HG03103 (cell line): ENCODE measurements around the gene MAP3K7.

Source experiments
- ATAC-seq: cut with Tn5 transposase; IDR thresholded peaks from one replicate; pipeline ENCODE4 v1.9.1; 2021; ENCODE audit warnings: low read depth; ENCODE audit not compliant: unreplicated experiment

The MAP3K7 gene

GRCh38 chr6:90533615-90534336 lies 53.1 kb downstream of the MAP3K7 start:
- no peak for ATAC-seq

- ATAC-seq = no peak
These were observed 56.0 kb downstream of the MAP3K7 start for GRCh38 chr6:90530882-90531281.

GRCh38 chr6:90525421-90525820 lies 61.5 kb downstream of the MAP3K7 start:
- no peak for ATAC-seq

GRCh38 chr6:90523779-90524310 lies 63.0 kb downstream of the MAP3K7 start:
- ATAC-seq = no peak

GRCh38 chr6:90521955-90522354 lies 64.9 kb downstream of the MAP3K7 start:
- ATAC-seq = no peak

GRCh38 chr6:90516074-90516660 lies 70.7 kb downstream of the MAP3K7 start:
- ATAC-seq = no peak

- ATAC-seq = no peak
These were observed 72.4 kb downstream of the MAP3K7 start for GRCh38 chr6:90514496-90514895.

GRCh38 chr6:90508753-90509152 lies 78.1 kb downstream of the MAP3K7 start:
- ATAC-seq = no peak

- no peak for ATAC-seq
These were observed 83.9 kb downstream of the MAP3K7 start for GRCh38 chr6:90502866-90503407.

- ATAC-seq = no peak
These were observed 84.5 kb downstream of the MAP3K7 start for GRCh38 chr6:90502381-90502780.

- ATAC-seq = no peak
These were observed 86.4 kb downstream of the MAP3K7 start for GRCh38 chr6:90500458-90500857.

- ATAC-seq = no peak
These were observed 89.5 kb downstream of the MAP3K7 start for GRCh38 chr6:90497411-90497810.

GRCh38 chr6:90496258-90497016 lies 90.4 kb downstream of the MAP3K7 start:
- ATAC-seq = no peak

GRCh38 chr6:90495216-90495817 lies 91.6 kb downstream of the MAP3K7 start:
- no peak for ATAC-seq

- no peak for ATAC-seq
These were observed 92.6 kb downstream of the MAP3K7 start for GRCh38 chr6:90494067-90494780.

- ATAC-seq = no peak
These were observed 93.5 kb downstream of the MAP3K7 start for GRCh38 chr6:90493332-90493731.

GRCh38 chr6:90492798-90493197 lies 94.1 kb downstream of the MAP3K7 start:
- ATAC-seq = no peak

- no peak for ATAC-seq
These were observed 94.5 kb downstream of the MAP3K7 start for GRCh38 chr6:90492369-90492768.

- ATAC-seq = no peak
These were observed 96.7 kb downstream of the MAP3K7 start for GRCh38 chr6:90490030-90490716.

- no peak for ATAC-seq
These were observed 98.1 kb downstream of the MAP3K7 start for GRCh38 chr6:90488816-90489215.
